ENCODE results near the gene RUNX2. TPM values are rescaled to one million over a fixed set of nuclear protein-coding genes. Genes with fewer than 3 reads are reported as not detected.

RUNX2 gene
- total RNA-seq, 2 experiments from 2014 or later = 0.27 to 0.44 TPM

- Histone ChIP-seq H3K27ac (ENCODE audit: low read depth, low read length, poor library complexity, severe bottlenecking) (no peak overlapping the region), H3K4me3 (ENCODE audit: low read depth, low read length, poor library complexity, severe bottlenecking) (no peak overlapping the region), H4K20me1 (ENCODE audit: insufficient read depth, low read length) (no peaks in the 10 kb centered on the region), H3K79me2 (ENCODE audit: insufficient read depth, low read depth, low read length) (no peaks in the 10 kb centered on the region), H3K4me2 (ENCODE audit: low read length) (no peak overlapping the region), H3K9me2 (ENCODE audit: insufficient read depth, low read length) (no peaks in the 10 kb centered on the region), H3K9me3 (ENCODE audit: low read length) (peaks cover 9% of the 10 kb centered on the region; the same call in 1 of the 2 replicates), H3K4me1 (ENCODE audit: insufficient read depth, low read length, poor library complexity, severe bottlenecking) (peaks cover 36% of the 10 kb centered on the region), H2AFZ (ENCODE audit: low read length) (no peak overlapping the region), H3K36me3 (ENCODE audit: insufficient read depth, low read length) (peaks cover 5% of the 10 kb centered on the region; the same call in 1 of the 2 replicates)
- TF ChIP-seq, protein P1, sequence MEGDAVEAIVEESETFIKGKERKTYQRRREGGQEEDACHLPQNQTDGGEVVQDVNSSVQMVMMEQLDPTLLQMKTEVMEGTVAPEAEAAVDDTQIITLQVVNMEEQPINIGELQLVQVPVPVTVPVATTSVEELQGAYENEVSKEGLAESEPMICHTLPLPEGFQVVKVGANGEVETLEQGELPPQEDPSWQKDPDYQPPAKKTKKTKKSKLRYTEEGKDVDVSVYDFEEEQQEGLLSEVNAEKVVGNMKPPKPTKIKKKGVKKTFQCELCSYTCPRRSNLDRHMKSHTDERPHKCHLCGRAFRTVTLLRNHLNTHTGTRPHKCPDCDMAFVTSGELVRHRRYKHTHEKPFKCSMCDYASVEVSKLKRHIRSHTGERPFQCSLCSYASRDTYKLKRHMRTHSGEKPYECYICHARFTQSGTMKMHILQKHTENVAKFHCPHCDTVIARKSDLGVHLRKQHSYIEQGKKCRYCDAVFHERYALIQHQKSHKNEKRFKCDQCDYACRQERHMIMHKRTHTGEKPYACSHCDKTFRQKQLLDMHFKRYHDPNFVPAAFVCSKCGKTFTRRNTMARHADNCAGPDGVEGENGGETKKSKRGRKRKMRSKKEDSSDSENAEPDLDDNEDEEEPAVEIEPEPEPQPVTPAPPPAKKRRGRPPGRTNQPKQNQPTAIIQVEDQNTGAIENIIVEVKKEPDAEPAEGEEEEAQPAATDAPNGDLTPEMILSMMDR (conservative IDR thresholded peaks at IDR 0.05; ENCODE audit: low read length) = no peak
- TF ChIP-seq EZH2phosphoT487 (IDR thresholded peaks at IDR 0.05; ENCODE audit: borderline replicate concordance, low read depth, low read length) = no peak
- ChIA-PET CTCF (ENCODE audit: unreplicated experiment) (interaction anchor here (0.6 kb wide), 1 partner anchor 346 kb away, joined by 7 read pairs; no protein-coding TSS in a partner anchor), POLR2A (no interaction called here)
- intact Hi-C loops (cut with micrococcal nuclease; ENCODE audit: unreplicated experiment) = loop anchor here (5.0 kb wide), 1 partner anchor 279 kb away; the partner anchor contains the start of gene SUPT3H
- BruUV-seq (replicated peaks) = no TSS peak
- DNase-seq (ENCODE audit: low spot score) = no peak
Observed at GRCh38 chr6:45655745-45656476, 327.8 kb downstream of the RUNX2 start.

- Histone ChIP-seq H3K4me2 (ENCODE audit: low read length) (peak overlapping the region; percentile 80; the same call in 1 of the 2 replicates), H3K9me3 (ENCODE audit: low read length) (peaks cover 9% of the 10 kb centered on the region; the same call in 1 of the 2 replicates), H3K4me3 (ENCODE audit: low read depth, low read length, poor library complexity, severe bottlenecking) (no peak overlapping the region), H2AFZ (ENCODE audit: low read length) (no peak overlapping the region), H3K9me2 (ENCODE audit: insufficient read depth, low read length) (no peaks in the 10 kb centered on the region), H3K4me1 (ENCODE audit: insufficient read depth, low read length, poor library complexity, severe bottlenecking) (peaks cover 49% of the 10 kb centered on the region), H4K20me1 (ENCODE audit: insufficient read depth, low read length) (no peaks in the 10 kb centered on the region), H3K27ac (ENCODE audit: low read depth, low read length, poor library complexity, severe bottlenecking) (peak overlapping the region; percentile 87), H3K36me3 (ENCODE audit: insufficient read depth, low read length) (peaks cover 5% of the 10 kb centered on the region; the same call in 1 of the 2 replicates), H3K79me2 (ENCODE audit: insufficient read depth, low read depth, low read length) (no peaks in the 10 kb centered on the region)
- intact Hi-C loops (cut with micrococcal nuclease; ENCODE audit: unreplicated experiment) = loop anchor here (5.0 kb wide), 1 partner anchor 280 kb away; the partner anchor contains the start of gene SUPT3H
- no peak for TF ChIP-seq EZH2phosphoT487 (IDR thresholded peaks at IDR 0.05; ENCODE audit: borderline replicate concordance, low read depth, low read length)
- TF ChIP-seq, protein P1 (conservative IDR thresholded peaks at IDR 0.05; ENCODE audit: low read length) = no peak
- ChIA-PET POLR2A (interaction anchor here (0.9 to 1.2 kb wide), 2 partner anchors 79 to 80 kb away, joined by 3 to 4 read pairs; no protein-coding TSS in a partner anchor), CTCF (ENCODE audit: unreplicated experiment) (no interaction called here)
- BruUV-seq (replicated peaks) = no TSS peak
- no peak for DNase-seq (ENCODE audit: low spot score)
Observed at GRCh38 chr6:45657226-45657625, 329.1 kb downstream of the RUNX2 start.

Data from OCI-LY7 (cell line).